Measurements from ENCODE around the gene BTBD9.

BTBD9 gene

GRCh38 chr6:38533064-38533463 is 106.7 kb downstream of the BTBD9 start:
- Histone ChIP-seq H3K4me2 (ENCODE audit: insufficient read depth, low read length) (no peak overlapping the region), H4K20me1 (ENCODE audit: insufficient read depth, low read length) (no peaks in the 10 kb centered on the region), H3K79me2 (ENCODE audit: insufficient read depth, low read length) (no peaks in the 10 kb centered on the region), H3K27me3 (ENCODE audit: insufficient read depth, low read length, poor library complexity) (no peaks in the 10 kb centered on the region), H3K9ac (ENCODE audit: low read depth, low read length) (no peak overlapping the region), H2AFZ (ENCODE audit: low read depth, low read length) (no peak overlapping the region), H3K4me3 (ENCODE audit: low read depth in 1 of 2, low read length in 2 of 2) (no peak overlapping the region), H3K9me3 (ENCODE audit: insufficient read depth, low read length, severe bottlenecking) (no peaks in the 10 kb centered on the region), H3K36me3 (ENCODE audit: insufficient read depth, low read length) (no peaks in the 10 kb centered on the region), H3K4me1 (ENCODE audit: insufficient read depth, low read length) (no peaks in the 10 kb centered on the region), H3K27ac (ENCODE audit: low read length) (no peak overlapping the region)
- no peak for DNase-seq
- TF ChIP-seq, protein P1, sequence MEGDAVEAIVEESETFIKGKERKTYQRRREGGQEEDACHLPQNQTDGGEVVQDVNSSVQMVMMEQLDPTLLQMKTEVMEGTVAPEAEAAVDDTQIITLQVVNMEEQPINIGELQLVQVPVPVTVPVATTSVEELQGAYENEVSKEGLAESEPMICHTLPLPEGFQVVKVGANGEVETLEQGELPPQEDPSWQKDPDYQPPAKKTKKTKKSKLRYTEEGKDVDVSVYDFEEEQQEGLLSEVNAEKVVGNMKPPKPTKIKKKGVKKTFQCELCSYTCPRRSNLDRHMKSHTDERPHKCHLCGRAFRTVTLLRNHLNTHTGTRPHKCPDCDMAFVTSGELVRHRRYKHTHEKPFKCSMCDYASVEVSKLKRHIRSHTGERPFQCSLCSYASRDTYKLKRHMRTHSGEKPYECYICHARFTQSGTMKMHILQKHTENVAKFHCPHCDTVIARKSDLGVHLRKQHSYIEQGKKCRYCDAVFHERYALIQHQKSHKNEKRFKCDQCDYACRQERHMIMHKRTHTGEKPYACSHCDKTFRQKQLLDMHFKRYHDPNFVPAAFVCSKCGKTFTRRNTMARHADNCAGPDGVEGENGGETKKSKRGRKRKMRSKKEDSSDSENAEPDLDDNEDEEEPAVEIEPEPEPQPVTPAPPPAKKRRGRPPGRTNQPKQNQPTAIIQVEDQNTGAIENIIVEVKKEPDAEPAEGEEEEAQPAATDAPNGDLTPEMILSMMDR (IDR thresholded peaks at IDR 0.05; ENCODE audit: borderline replicate concordance, extremely low read depth, low read length, poor library complexity, severe bottlenecking): no peak
- TF ChIP-seq EZH2 (IDR thresholded peaks at IDR 0.05; ENCODE audit: borderline replicate concordance, low read depth, low read length, severe bottlenecking): no peak
- ATAC-seq (ENCODE audit: insufficient read depth, low read depth): no peak

GRCh38 chr6:38531134-38531533 is 108.6 kb downstream of the BTBD9 start:
- no peak for TF ChIP-seq EZH2 (IDR thresholded peaks at IDR 0.05; ENCODE audit: borderline replicate concordance, low read depth, low read length, severe bottlenecking)
- TF ChIP-seq, protein P1 (IDR thresholded peaks at IDR 0.05; ENCODE audit: borderline replicate concordance, extremely low read depth, low read length, poor library complexity, severe bottlenecking): no peak
- no peak overlapping the region for H3K9ac ChIP-seq (ENCODE audit: low read depth, low read length)
- no peaks in the 10 kb centered on the region for H3K4me1 ChIP-seq (ENCODE audit: insufficient read depth, low read length)
- H3K27me3 ChIP-seq (ENCODE audit: insufficient read depth, low read length, poor library complexity): no peaks in the 10 kb centered on the region
- H3K4me3 ChIP-seq (ENCODE audit: low read depth in 1 of 2, low read length in 2 of 2): no peak overlapping the region
- no peaks in the 10 kb centered on the region for H4K20me1 ChIP-seq (ENCODE audit: insufficient read depth, low read length)
- H2AFZ ChIP-seq (ENCODE audit: low read depth, low read length): no peak overlapping the region
- H3K9me3 ChIP-seq (ENCODE audit: insufficient read depth, low read length, severe bottlenecking): peaks cover 4% of the 10 kb centered on the region
- DNase-seq: no peak
- H3K4me2 ChIP-seq (ENCODE audit: insufficient read depth, low read length): no peak overlapping the region
- H3K27ac ChIP-seq (ENCODE audit: low read length): no peak overlapping the region
- no peak for ATAC-seq (ENCODE audit: insufficient read depth, low read depth)
- no peaks in the 10 kb centered on the region for H3K79me2 ChIP-seq (ENCODE audit: insufficient read depth, low read length)
- H3K36me3 ChIP-seq (ENCODE audit: insufficient read depth, low read length): no peaks in the 10 kb centered on the region

DNA sequence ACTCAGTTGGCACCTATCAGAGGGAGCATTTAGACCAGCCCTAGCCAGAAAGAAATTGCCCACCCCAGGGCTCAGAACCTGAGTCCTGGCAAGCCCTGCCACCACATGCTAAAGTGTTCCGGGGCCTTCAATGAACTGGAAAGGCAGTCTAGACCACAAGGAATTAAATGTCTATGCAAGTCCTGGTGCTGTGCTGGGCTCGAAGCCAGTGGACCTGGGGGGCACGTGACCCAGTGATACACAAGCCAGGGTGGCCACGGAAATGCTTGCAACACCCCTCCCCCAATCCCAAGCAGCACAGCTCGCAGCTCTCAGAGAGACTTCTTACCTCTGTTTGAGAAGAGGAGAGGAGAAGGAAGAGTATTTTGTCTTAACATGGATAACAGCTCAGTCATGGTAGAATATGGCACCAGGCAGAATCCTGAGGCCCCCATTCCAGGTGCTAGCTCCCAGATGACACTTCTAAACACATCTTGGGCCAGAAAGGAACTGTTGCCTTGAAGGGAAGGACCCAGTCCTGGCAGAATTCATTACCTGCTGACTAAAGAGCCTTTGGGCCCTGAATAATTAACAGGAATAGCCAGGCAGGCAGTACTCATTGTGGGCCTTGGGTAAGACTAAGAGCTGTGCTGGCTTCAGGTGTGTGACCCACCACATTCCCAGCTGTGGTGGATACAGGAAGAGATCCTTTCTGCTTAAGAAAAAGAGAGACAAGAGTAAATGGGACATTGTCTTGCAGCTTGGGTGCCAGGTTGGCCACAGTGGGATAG is 111.3 kb downstream of the BTBD9 start:
- Histone ChIP-seq H3K9me3 (ENCODE audit: insufficient read depth, low read length, severe bottlenecking) (peaks cover 6% of the 10 kb centered on the region), H3K27me3 (ENCODE audit: insufficient read depth, low read length, poor library complexity) (no peaks in the 10 kb centered on the region), H3K4me2 (ENCODE audit: insufficient read depth, low read length) (no peak overlapping the region), H3K27ac (ENCODE audit: low read length) (no peak overlapping the region), H3K79me2 (ENCODE audit: insufficient read depth, low read length) (no peaks in the 10 kb centered on the region), H3K9ac (ENCODE audit: low read depth, low read length) (no peak overlapping the region), H2AFZ (ENCODE audit: low read depth, low read length) (no peak overlapping the region), H3K4me3 (ENCODE audit: low read depth in 1 of 2, low read length in 2 of 2) (no peak overlapping the region), H3K4me1 (ENCODE audit: insufficient read depth, low read length) (no peaks in the 10 kb centered on the region), H3K36me3 (ENCODE audit: insufficient read depth, low read length) (no peaks in the 10 kb centered on the region), H4K20me1 (ENCODE audit: insufficient read depth, low read length) (no peaks in the 10 kb centered on the region)
- ATAC-seq (ENCODE audit: insufficient read depth, low read depth): no peak
- no peak for TF ChIP-seq EZH2 (IDR thresholded peaks at IDR 0.05; ENCODE audit: borderline replicate concordance, low read depth, low read length, severe bottlenecking)
- TF ChIP-seq, protein P1 (IDR thresholded peaks at IDR 0.05; ENCODE audit: borderline replicate concordance, extremely low read depth, low read length, poor library complexity, severe bottlenecking): no peak
- DNase-seq: no peak

Data from DND-41 (cell line).